ENCODE measurements around the gene CYRIA.

DNA sequence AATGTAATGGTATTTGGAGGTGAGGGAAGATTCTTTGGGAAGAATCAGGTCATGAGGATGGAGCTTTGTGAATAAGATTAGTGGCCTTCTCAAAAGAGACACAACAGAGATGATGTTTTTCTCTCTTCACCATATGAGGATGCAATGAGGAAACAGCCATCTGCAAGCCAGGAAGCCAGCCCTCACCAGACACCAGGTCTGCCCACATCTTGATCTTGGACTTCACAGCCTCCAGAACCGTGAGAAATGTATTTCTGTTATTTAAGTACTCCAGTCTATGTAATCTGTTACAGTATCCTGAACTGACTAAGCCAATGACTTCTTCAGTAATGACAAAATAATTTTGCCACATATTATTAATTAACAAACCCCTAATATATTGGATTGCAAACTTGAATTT lies 28.3 kb downstream of the CYRIA start:
- TF ChIP-seq POLR2A (IDR thresholded peaks at IDR 0.05; ENCODE audit: low read depth, low read length), result no peak
- no peak for TF ChIP-seq POLR2AphosphoS5 (IDR thresholded peaks at IDR 0.05; ENCODE audit: low read depth, low read length)
- TF ChIP-seq SPI1 (IDR thresholded peaks at IDR 0.05; ENCODE audit: low read depth, low read length), result no peak
- no peak for TF ChIP-seq POU2F2 (IDR thresholded peaks at IDR 0.05; ENCODE audit: low read depth, low read length)

Measured in GM12891 (cell line).